HCT116 (cell line): Measurements from ENCODE around the gene CREB1.

Source experiments
- CEBPB ChIP-seq: IDR thresholded peaks from 2 replicates; pipeline ENCODE4 v1.6.1; 2012; ENCODE audit warnings: low read depth
- CTCF ChIP-seq, 3 experiments: fragments of 200-600 bp in 1 of 3; sonication (generic) in 1 of 3; IDR thresholded peaks in 2 of 3; conservative IDR thresholded peaks in 1 of 3; 2 replicates each; pipeline ENCODE4 v1.5.1; 2012 to 2017; ENCODE audit warnings: low read depth in 2 of 3, low read length in 2 of 3, antibody characterized with exemption in 1 of 3, borderline replicate concordance in 1 of 3, control low read depth in 1 of 3, mild to moderate bottlenecking in 1 of 3, mixed read lengths in 1 of 3, mixed run types in 1 of 3, moderate library complexity in 1 of 3; ENCODE audit not compliant: insufficient read depth in 1 of 3
- EZH2 ChIP-seq: fragments of 200-600 bp; sonication (generic); IDR thresholded peaks from 2 replicates; pipeline ENCODE4 v1.6.1; 2017; ENCODE audit warnings: antibody characterized with exemption, mixed run types
- EZH2phosphoT487 ChIP-seq: fragments of 200-600 bp; IDR thresholded peaks from 2 replicates; pipeline ENCODE4 v1.6.1; 2018; ENCODE audit warnings: antibody characterized with exemption, borderline replicate concordance
- FOSL1 ChIP-seq: IDR thresholded peaks from 2 replicates; pipeline ENCODE4 v1.6.1; 2012; ENCODE audit warnings: low read depth
- JUND ChIP-seq: IDR thresholded peaks from 2 replicates; pipeline ENCODE4 v1.6.1; 2012
- POLR2A ChIP-seq: IDR thresholded peaks from 2 replicates; pipeline ENCODE4 v1.7.0; 2011; ENCODE audit warnings: borderline replicate concordance; ENCODE audit not compliant: insufficient read depth, insufficient read length; ENCODE audit errors: extremely low read depth
- POLR2AphosphoS5 ChIP-seq: IDR thresholded peaks from 2 replicates; pipeline ENCODE4 v1.6.1; 2011; ENCODE audit warnings: mild to moderate bottlenecking, low read depth, low read length, moderate library complexity
- RAD21 ChIP-seq: IDR thresholded peaks from 2 replicates; pipeline ENCODE4 v1.6.1; 2012; ENCODE audit warnings: low read depth, mild to moderate bottlenecking
- REST ChIP-seq: IDR thresholded peaks from 2 replicates; pipeline ENCODE4 v1.6.1; 2012; ENCODE audit warnings: low read depth
- SIN3A ChIP-seq: IDR thresholded peaks from 2 replicates; pipeline ENCODE4 v1.6.1; 2012; ENCODE audit warnings: low read depth
- SP1 ChIP-seq: IDR thresholded peaks from 2 replicates; pipeline ENCODE4 v1.6.1; 2012; ENCODE audit warnings: low read depth
- ZNF274 ChIP-seq: fragments of 200-500 bp; sonication (Bioruptor generic); IDR thresholded peaks from 2 replicates; pipeline ENCODE4 v1.6.1; 2014; ENCODE audit warnings: mild to moderate bottlenecking, low read depth, low read length, inconsistent platforms
- TF ChIP-seq, protein P1 (sequence below): IDR thresholded peaks from 2 replicates; pipeline ENCODE4 v1.6.1; 2012

DNA sequence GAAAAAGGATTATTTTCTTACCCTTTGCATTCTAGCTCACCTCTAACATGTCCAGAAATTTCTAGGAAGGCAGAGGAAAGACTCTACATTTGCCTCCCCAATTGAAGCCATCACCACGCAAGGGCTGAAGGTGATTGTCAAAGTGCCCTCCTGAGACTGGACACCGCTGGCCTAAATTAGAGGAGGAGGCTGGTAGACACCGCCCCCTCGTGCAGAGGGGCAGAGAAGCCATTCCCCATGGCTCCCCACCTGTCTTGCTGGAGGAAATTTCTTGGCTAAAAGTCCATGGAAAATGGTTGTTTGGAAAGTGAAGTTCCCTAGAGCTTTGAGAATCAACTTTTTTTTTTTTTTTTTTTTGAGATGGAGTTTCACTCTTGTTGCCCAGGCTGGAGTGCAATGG lies 31.3 kb upstream of the CREB1 start:
- TF ChIP-seq POLR2A = no peak
- no peak for TF ChIP-seq CTCF (IDR thresholded peaks at IDR 0.05 in 2 of 3, conservative IDR thresholded peaks at IDR 0.05 in 1 of 3; ENCODE audit: borderline replicate concordance in 1 of 3, insufficient read depth in 1 of 3, low read depth in 2 of 3, low read length in 2 of 3)
- no peak for TF ChIP-seq REST
- no peak for TF ChIP-seq CEBPB
- TF ChIP-seq POLR2AphosphoS5 = no peak
- TF ChIP-seq RAD21 = no peak
- no peak for TF ChIP-seq FOSL1
- no peak for TF ChIP-seq EZH2
- no peak for TF ChIP-seq JUND
- TF ChIP-seq SP1 = no peak
- no peak for TF ChIP-seq SIN3A
- TF ChIP-seq EZH2phosphoT487 = no peak
- TF ChIP-seq, protein P1, sequence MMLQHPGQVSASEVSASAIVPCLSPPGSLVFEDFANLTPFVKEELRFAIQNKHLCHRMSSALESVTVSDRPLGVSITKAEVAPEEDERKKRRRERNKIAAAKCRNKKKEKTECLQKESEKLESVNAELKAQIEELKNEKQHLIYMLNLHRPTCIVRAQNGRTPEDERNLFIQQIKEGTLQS = no peak
- TF ChIP-seq ZNF274 = no peak
